Activated CD8-positive, alpha-beta memory T cell treated with anti-CD3 and anti-CD28 coated beads for 1 hour (primary cell): Measurements from ENCODE around the gene TNKS2.
"Not testable (repeated sequence)": the region's sequence is repeated elsewhere in the genome, so short reads cannot be mapped to it uniquely, and the experiment has no call there.

Experiments
- DNase-seq, 2 donors: peaks; one replicate each; pipeline ENCODE4 v3.0.0-alpha.2; 2020; ENCODE audit warnings: low read depth in 1 of 2; ENCODE audit errors: extremely low read depth in 1 of 2

The TNKS2 gene

GRCh38 chr10:91865562-91866081 is 67.4 kb downstream of the TNKS2 start:
- no peak for DNase-seq

DNA sequence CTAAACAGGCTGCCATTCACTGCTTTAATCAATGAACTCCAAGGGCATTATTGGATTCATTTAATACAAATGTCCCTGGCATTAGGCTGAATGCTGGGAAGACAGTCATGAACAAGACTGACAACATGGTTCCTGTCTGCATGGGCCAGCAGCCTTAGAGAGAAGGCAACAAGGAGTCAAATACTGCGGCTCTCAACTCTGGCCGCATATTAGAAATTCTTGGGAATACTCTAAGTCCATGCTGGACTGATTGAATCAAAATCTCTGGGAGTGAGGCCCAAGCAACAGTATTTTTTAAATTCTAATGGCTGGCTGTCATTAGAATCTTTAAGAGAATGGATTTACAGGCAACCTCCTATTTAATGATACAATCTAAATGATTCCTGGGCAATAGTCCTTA is 76.9 kb downstream of the TNKS2 start:
- no peak for DNase-seq

DNA sequence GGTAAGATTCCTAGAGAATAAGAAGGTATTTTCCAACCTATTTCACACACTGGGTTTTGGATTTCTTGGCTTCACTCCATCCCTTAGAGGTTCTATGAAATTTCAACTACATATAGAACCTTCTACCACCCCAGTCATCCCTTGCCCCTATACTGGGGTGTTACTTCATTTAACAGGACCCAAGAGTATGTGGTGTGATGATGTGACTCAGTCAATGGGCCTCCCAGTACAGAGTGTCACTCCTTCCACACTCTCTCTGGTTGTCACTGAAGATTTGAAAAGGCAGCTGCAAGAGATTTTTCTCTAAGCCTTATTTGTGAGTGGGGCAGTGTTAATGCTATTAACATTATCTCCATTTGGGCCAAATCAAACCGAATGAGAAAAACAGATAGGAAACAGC is 77.6 kb downstream of the TNKS2 start:
- no peak for DNase-seq

DNA sequence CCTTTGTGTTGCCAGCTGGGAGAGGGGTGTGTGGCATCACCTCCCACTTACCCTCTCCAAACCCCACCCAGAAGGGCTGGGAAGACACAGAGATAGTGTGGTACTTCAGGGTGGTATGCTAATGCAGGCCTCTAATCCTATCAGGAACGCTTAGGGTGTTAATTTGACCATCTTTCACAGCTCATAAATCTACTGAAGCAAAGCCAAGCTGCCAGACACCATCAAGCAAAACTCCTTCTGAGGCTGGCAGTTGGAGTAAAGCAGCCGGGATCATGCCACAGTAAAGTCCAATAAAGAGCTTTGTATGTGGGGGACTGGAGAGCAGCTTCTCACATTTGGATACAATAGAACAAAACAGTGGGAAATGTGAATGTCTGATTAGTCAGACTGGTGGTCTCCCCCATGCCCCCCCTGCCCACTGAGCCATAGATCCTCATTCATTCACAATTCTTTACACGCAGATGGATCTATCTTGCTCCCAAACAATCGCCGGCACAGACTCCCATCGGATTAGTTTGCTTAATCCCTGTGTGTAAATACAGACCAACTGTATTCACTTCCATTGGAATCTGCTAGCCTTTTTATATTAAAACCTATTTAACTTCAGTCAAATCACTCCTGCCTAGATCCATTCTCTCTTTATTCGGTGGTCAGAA is 81.4 kb downstream of the TNKS2 start:
- DNase-seq = no peak

DNA sequence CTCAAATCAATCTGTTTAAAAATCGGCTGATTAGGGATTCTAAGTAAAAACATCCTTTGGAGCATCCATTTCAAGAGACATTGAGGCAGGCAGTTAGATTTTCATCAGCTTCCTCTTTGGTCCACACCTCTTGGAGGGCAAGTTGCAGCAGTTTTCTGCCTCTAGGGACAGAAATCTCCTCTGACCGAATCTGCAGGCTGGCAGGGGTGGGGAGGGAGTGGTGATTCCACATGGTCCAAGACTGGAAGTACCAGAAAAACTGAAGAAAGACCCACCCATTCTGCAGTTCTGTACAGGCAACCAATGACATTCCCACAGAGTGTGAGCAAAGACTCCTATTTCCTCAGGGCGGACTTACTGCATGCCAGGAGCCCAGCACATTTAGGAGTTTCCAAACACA is 82.1 kb downstream of the TNKS2 start:
- no peak for DNase-seq

- DNase-seq = no peak
Measured at GRCh38 chr10:91883549-91884444, 85.6 kb downstream of the TNKS2 start.

DNA sequence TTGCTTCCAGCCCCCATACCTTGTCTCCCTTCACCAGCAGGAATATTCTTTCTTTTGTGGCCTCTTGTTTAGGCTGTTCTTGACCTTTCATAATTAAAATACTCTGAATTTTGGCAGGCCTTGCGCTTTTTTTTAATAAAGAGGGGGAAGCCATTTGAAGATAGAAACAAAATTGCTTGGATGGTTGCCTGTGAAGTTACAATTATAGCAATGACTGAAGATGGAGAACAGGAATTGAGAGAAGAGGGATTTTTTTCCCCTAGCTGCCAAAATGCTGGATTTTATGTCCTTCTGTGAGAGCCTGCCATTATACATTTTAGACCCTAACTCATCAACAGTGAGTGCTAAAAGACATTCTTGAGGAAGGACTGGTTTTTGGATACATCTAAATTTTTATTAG is 86.3 kb downstream of the TNKS2 start:
- DNase-seq = no peak

- DNase-seq = no peak
Measured at GRCh38 chr10:91885362-91886079, 87.3 kb downstream of the TNKS2 start.

GRCh38 chr10:91886954-91887271 is 88.7 kb downstream of the TNKS2 start:
- DNase-seq = no peak

DNA sequence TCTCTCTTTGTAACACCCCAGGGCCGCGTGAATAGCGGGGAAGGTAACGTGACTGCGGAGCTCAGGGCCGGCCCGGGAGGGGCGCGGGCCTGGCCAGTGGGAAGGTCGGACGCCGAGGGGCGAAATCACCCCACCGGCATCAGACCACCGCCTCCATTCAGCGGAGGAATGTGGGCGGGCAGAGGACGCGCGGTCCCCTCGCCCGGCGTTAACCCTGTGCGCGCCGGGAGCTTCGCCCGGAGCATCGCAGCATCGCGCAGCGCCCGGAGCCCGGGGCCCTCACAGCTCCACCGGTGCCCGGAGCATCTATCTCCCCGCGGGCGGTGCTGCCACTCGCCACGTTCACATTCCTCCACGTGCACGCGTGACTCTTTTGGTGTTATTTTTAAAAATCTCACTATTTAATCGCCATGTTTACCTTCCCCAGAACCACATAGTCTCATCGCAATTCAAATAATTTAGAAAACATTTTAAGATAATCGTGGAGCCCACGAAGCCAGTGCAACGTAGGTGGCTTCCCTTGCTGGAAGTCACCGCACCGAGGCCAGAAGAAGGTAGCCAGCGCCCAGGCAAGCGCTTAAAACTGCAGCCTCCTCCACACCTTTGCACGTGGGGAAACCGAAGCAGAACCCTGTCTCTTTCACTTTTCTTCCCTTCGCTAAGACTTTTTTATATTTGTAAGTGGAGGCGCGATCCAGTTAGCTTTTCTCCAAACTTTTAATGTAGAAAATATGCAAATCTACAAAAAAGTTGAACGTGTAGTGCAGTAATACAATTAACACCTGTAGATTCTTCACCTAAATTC is 89.2 kb downstream of the TNKS2 start:
- DNase-seq = peak in 1 of 2 donors; percentile 2

DNA sequence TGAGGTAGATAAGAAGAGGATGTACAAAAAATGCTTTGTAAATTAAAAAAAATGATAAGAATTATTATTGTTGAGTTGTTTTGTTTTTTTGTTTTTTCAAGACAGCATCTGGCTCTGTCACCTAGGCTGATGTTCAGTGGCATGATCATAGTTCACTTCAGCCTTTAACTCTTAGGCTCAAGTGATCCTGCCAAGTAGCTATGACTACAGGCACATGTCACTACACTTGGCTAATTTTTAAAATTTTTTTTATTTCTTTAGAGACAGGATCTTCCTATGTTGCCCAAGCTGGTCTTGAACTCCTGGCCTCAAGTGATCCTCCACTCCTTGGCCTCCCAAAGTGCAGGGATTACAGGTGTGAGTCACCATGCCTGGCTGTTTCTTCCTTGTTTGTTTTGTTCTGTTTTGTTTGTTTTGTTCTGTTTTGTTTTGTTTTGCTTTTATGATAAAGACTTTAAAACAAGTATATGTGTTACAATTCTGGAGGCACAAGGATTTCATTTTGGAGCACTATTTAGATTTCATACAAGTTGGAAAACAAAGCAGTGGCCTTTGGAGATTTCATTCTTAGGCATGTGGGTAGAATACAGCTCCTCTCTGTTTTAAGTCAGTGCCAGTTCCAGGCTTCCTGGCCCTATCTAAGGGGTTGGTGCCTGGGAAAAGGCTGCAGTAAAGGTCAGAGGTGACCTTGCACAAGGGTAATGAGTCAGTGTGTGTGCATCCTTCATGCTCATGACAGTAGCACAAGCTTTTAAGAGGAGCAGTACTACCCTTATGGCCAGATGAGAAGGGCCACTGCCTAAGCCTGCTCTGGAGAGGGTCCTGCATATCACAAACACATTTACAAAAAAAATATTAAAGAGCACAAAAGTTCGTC is 93.1 kb downstream of the TNKS2 start:
- DNase-seq = no peak

- DNase-seq = no peak
Measured at GRCh38 chr10:91893051-91893450, 94.8 kb downstream of the TNKS2 start.

DNA sequence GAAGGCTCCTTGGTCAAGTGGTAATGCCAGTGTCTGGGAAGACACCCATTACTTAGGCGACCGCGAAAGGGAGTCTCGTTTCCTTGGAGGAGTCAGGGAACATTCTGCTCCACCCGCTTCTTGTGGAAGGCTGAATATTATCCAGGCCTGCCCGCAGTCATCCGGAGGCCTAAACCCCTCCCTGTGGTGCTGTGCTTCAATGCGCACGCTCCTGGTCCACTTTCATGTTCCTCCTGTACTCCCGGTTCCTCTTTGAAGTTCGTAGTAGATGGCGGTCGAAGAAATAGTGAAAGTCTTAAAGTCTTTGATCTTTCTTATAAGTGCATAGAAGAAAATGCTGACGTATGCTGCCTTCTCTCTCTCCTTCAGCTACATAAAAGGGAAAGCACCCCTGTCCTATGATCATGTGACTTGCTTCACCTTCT is 96.0 kb downstream of the TNKS2 start:
- DNase-seq = not testable (repeated sequence)

- DNase-seq = no peak
Measured at GRCh38 chr10:91896212-91896756, 98.1 kb downstream of the TNKS2 start.

- no peak for DNase-seq
Measured at GRCh38 chr10:91897421-91897820, 99.2 kb downstream of the TNKS2 start.

DNA sequence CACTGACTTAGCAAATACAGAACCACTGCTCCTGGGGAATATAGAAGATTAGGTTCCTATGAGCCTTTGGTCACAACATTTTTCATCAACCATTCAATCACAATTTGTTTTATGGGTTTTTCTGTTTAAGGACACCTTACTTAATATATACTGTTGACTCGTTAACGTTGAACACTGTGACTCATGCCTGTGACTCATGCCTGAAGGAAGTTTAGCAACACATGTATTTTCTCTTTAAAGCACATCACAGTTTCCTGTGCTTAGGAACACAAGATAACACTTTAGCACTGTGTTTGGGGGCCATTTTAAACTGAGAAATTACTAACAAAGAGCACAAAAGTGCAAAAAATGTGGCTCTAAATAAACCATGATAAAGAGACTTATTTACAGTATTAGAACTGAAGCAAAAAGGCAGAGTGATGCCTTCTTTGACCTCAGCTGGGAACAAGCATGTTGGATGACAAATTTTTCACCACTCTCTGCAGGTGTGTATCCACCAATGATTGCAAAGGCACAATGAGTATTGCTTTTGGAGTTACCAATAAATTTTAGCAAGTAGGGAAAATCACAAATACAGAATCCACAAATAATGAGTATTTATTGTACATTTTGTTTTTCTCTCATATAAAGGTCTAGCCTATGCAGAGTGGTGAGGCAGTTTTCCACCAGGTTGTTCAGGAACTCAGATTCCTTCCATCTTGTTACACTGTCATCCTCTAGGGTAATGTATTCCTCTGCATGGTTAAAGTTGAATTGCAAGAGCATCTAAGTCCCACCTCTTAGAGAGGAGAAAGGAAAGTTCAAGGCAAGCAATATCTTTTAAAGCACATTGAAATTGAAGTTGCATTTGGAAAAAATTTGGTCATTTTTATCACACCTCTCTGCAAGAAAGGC is 103.8 kb downstream of the TNKS2 start:
- no peak for DNase-seq

- DNase-seq = no peak
Measured at GRCh38 chr10:91907033-91907594, 108.9 kb downstream of the TNKS2 start.

DNA sequence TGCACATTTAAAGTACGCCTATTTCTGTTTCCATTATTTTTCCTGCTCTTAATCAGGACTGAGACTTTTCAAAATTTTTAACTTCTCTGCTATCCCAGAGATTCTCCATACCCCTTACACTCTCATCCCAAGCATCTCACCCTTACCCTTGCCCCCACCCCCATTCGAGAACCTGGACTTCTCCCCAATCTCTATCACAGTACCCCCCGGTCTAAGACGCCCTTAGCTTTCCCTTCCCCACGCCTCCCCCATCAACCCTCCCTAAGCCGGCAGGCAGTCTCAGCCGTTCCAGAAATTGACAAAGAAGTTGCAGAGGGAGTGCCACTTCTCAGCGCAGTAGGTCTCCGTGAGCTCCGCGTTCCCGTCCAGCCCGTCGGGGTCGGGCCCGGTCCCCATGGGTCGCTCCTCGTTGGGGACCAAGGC is 109.7 kb downstream of the TNKS2 start:
- DNase-seq = no peak
